Measurements from ENCODE around the gene PHLDB1.
A peak's percentile ranks its signal among the peaks of the same experiment; 100 is the strongest.

The PHLDB1 gene

DNA sequence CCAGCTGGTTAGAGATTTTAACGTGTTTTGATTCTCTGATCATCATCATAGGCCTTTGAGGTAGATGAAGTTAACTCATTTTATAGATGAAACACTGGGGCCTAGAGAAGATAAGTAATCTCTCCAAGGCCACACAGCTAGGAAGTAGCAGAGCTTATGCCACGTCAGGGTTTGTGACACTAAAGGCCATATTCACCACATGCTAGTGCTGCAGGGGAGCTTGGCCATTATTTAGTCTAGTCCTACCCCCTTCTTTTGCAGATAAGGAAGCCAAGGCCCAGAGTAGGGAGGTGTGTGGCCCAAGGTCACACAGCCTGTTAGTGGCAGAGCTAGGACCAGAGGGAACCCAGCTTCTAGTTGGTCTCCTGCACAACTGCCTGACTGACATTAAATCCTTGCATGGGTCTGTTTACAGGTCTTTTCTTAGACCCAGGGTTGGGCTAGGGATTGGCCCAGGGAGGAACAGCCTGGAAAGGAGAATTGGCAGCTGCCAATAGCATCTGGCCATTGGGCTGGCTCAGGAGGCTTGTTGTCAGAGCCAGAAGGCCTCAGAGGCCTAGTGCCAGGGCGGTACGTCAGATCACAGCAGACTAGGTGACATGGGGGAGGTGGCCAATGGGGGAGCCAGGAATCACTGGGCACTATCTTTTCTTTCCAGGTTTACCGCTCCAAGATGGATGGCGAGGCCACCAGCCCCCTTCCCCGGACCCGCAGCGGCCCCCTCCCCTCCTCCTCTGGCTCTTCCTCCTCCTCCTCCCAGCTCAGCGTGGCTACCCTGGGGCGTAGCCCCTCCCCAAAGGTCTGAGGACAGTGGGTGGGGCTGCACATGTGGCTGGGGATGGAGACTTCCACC is 36.0 kb downstream of the PHLDB1 start:
- DNase-seq, result no peak

DNA sequence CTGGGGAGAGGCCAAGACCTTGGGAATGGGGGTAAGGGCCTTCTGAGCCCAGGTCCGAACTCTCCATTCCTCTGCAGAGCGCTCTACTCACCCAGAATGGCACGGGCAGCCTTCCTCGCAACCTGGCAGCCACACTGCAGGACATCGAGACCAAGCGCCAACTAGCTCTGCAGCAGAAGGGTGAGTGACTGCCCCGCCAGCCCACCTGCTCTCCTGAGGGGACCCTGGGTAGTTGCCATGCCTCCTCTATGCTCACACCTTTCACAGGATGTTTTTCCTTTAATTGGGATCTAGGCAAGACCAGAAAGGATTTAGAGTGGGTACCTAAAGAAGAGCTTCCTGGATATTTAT is 36.6 kb downstream of the PHLDB1 start:
- DNase-seq, result no peak

- DNase-seq, result no peak
Measured at GRCh38 chr11:118644496-118644895, 37.1 kb downstream of the PHLDB1 start.

DNA sequence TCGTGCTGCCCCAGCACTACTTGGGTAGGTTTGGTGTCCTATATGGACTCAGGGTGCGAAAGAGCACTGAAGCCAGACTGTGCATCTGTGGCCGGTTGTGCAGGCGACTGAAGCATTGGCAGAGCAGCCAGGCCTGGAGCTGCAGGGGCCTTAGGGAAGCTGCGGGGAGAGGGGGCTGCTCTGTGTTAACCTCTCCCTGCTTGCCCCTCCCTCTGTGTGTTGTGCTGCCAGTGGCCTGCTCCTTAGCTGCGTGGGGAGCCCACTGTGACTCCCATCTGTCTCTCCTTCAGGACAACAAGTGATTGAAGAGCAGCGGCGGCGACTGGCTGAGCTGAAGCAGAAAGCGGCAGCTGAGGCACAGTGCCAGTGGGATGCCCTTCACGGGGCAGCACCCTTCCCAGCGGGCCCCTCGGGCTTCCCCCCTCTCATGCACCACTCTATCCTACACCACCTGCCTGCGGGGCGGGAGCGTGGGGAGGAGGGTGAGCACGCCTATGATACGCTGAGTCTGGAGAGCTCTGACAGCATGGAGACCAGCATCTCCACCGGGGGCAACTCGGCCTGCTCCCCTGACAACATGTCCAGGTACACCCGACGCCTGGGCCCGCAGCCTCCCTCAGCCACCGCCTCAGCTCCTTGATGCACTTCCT is 37.8 kb downstream of the PHLDB1 start:
- no peak for DNase-seq

- DNase-seq, result no peak
Measured at GRCh38 chr11:118646393-118646792, 39.0 kb downstream of the PHLDB1 start.

- DNase-seq, result no peak
Measured at GRCh38 chr11:118648291-118648690, 40.9 kb downstream of the PHLDB1 start.

DNA sequence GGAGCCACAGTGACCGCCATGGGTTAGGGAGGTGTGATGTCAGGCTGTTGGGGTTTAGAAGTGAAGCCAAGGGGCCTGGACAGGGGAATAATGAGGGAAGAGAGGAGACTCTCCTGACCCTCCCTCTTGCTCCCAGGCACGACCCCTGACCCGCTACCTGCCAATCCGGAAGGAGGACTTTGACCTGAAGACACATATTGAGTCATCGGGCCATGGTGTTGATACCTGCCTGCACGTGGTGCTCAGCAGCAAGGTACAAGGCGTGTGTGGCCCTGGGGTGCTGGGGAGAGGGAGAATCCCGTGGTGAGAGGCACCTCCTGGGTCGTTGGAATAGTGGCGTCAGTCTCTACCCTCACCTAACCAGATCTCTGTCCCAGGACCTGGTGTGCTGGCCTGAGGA is 42.5 kb downstream of the PHLDB1 start:
- DNase-seq, result no peak

DNA sequence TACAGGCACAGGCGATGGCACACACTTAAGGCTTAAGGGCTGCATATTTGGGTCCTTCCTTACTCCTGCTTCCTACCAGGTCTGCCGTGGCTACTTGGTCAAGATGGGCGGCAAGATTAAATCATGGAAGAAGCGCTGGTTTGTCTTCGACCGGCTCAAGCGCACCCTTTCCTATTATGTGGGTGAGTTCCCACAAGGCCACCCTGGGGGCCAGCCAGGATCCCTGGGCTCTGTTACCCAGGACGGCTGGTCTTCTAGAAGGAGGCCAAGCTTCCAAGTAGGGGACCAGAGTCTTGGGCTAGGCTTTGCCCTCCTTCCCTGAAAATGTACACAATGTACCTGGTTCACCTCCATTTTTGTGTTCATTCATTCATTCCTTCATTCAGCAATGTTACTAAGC is 43.0 kb downstream of the PHLDB1 start:
- no peak for DNase-seq

- DNase-seq, result no peak
Measured at GRCh38 chr11:118651820-118652219, 44.4 kb downstream of the PHLDB1 start.

DNA sequence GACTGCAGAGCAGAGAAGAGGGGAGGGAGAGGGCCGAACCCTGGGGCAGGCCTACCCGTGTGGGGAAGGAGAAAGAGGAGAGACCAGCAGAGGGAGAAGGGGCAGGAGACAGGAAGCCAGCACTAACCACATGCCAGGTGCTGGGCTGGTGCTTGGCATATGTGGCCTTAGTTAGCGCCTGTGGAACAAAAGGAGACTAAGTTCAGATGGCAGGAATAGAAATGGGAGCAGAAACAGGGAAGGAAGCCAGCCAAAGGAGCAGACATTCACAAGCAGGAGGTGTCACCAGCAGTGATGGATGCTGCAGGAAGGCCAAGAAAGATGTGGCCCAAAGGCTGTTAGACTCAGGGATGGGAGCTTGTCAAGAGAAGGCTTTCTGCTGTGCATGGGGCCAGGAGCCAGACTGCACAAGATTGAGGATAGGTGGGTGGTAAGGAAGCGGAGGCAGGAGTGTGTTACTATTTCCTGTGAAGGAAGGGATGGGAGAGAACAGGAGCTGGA is 45.3 kb downstream of the PHLDB1 start:
- no peak for DNase-seq

- DNase-seq, result no peak
Measured at GRCh38 chr11:118653684-118654390, 46.4 kb downstream of the PHLDB1 start.

DNA sequence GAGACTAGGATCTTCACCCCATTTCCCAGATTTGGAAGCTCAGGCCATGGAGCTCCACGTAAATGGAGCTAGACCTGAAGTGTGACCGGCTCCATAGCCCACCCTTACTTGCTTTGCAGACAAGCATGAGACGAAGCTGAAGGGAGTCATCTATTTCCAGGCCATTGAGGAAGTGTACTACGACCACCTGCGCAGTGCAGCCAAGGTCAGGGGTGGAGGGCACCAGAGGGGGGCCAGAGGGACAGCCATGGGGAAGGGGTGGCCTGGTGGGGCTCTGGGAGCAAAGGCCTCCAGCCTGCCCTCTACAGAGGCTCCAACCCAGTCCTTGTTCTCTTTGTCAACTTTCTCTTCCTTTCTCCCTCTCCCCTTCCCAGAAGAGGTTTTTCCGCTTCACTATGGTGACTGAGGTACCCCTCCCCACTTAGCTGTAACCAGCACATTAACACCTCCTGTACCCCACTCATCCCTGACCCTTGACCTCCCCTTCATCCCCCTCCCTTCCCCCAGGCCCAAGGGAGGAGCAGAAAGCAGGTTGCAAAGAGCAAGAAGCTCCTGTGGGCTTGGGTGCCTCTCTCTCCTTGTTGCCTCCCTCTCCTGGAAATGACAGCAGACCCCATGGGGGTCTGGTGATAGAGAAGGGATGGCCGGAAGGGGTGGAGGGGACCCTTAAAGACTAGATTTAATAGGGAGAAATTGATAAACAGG is 48.2 kb downstream of the PHLDB1 start:
- no peak for DNase-seq

- no peak for DNase-seq
Measured at GRCh38 chr11:118656563-118657165, 49.2 kb downstream of the PHLDB1 start.

DNA sequence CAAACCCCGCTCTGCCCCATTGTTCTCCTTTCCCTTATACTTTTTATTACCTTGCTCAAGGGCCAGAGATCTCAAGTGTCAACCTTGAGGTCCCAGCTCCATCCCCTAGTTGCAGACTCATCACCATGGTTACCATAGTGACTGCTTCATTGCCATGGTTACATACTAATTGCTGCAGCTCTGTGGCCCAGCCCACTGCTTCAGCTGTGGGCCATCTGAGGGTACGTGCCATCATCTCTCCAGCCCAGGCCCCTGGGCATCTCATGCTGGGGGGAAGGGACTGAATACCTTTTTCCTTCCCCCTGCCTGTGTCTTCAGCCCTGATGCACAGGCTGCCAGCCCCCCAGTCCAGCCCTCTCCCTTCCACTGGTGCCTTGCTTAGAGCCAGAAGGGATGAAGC is 49.8 kb downstream of the PHLDB1 start:
- DNase-seq, result no peak

DNA sequence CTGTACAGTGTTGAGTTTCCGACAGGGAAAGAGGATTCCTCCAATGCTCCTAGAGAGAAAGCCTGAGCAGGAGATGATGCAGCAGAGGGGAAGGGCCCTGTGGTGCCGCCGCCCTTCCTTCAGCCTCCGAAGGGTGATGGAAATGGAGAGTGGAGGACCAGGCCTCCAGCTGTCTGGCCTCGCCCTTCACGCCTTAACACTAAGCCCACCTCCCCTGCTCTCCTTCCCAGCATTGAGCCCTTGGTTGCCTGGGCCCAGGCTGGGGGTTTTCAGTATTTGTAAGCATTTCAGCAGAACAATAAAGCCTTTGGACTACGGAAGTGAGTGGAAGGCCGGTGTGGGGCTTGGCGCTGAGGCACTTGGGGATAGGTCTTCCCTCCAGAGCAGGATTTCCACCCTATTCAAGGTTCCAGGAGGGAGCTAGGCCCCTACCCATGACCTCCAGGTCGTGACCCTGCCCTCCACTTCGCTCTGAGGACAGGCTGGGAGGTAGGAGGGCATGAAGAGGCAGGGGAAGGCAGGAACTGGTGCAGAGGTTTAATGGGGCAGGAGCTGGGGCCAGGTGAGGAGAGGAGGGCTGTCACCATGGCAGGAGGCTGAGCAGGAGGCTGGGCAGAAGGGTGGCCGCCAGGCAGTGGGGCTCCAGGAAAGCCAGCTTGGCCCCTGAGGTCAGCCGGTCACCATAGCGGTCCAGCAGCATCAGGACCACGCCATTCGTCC is 50.5 kb downstream of the PHLDB1 start:
- DNase-seq, result no peak

DNA sequence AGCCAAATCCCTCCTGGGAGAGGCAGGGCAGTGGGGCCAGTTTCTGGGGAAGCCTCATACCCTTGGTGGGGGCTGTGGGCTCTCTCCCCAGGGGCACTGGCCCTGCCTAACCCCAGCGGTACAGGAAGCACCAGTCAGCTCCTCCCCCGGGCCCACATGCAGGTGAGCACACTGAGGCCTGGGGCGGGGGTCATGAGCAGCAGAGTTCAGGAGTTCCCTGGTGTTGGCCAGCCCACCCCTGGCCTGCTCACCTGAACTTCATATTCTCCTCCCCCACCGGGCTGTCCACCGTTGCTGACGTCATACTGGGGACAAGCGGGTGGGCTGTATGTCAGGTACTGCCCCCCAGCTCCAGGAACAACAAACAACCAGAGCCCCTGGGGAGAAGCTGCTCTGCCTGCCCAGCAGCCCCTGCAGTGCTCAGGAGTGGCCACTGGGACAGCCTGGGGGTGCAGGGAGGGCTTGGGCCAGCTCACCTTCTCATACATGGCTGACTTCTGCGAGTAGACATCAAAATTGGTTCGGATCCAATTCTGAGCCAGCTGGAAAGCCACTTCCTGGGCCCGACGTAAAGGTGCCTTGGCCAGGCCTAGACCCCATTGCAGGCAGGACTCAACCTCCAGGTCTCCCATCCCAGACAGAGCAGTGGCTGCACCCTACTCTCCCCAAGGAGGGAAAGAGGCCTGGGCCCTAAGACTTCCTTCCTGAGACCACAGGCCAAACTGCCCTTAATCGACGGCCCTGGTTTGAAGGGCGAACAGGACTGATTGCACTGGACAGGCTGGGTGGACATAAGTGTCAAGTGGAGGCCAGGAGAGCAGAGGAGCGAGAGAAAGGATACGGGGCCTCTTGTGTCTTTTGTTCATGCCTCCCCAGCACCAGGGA is 51.3 kb downstream of the PHLDB1 start:
- no peak for DNase-seq

DNA sequence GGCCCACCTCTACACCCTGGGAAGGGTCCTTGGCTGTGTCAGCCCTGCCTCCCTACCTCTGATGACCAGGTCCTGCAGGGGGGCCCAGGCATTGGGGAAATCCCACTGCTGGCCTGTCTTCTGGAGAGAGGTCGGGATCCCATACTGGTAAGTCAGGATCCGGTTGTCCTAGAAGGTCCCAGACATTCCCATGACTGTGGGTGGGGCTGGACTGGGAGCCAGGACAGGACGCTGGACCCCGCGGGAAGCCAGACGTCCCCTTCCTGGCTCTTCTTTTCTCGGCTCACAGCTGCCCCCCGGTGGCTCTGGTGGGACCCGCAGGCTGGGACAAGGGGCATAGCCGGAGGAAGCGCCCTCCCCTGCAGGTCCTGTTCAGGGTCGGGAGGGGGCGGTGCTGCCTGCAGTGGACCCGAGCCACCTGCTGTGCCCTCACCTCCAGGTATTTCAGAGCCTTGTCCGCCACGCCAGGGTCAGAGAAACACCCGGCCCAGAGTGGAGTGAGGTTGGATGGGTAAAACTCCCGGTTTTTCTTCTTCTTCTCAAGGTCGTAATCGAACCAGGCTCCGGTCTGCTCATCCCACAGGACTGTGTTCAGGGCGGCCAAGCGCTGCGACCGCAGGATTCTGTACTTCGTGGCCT is 52.0 kb downstream of the PHLDB1 start:
- DNase-seq, result peak; percentile 89

DNA sequence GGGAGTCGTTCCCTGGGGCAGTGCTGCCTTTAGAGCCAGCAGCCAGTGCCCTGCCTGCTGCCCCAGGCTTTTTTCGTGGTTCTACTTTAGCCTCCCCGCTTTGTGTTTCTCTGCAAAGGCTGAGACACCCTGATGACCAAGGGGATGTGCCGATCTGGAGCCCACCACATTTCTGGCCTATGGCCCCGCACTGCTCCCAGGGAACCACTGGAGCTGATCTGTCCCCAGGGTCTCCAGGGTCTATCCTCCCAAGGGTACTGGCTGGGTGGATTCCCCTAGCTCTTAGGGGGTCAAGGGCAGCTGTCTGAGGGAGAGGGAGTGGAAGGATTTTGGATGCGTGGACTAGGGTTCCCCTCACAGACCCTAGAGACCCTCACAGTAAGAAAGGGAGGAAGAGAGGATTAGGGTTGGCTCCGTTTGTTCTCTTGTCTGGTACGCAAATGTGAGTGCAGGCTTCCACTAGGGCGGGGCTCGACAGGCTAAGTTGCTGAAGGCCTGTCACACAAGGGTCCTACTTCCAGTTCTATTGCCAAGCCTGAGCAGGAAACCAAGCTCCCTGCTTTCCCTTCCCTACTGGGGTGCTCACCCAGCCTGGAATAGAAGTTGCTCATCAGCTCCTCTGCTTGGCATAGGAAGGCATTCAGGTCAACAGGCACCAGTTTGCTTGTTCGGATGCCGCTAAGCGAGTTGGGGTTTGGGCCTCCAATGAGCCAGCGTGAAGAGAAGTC is 52.7 kb downstream of the PHLDB1 start:
- DNase-seq, result no peak

DNA sequence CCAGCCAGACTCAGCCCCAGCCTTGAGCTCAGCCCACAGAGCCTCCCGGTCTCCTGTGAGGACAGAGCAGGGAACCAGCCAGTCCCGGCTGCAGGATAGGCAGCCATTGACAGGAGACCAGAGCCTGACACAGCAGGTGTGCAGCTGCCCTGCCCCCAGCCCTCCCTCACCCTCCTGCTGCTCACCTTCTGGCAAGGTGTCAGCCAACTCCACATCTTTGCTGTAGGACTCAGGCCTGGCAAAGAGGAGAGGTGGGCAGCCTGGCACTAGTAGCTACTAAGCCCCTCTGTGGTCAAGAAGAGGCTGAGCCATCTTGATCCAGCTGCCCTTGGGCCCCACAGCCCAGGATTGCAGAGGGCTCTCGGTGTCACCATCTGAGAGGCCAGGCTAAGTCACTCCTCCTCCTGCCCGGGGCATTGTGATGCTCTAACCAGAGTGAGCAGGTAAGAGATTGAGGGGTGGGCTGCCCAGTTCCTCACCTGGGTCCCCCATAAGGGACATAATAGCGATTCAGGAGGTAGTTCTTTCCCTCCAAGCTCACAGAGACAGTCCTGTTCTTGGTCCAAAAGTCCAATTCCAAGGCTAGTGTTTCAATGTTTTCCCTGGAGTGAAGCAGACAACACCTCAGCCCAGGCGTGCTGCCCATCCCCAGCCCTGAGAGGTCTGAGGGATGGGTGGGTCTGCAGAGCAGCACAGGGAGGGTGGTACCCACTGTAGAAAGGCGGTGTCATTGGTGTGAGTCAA is 53.4 kb downstream of the PHLDB1 start:
- no peak for DNase-seq
